GM19438 (cell line): ENCODE results near the gene PROZ.

ENCODE experiments used
- ATAC-seq: cut with Tn5 transposase; IDR thresholded peaks from one replicate; pipeline ENCODE4 v1.9.1; 2021; ENCODE audit warnings: low read depth; ENCODE audit not compliant: unreplicated experiment

The PROZ gene

GRCh38 chr13:113171250-113172125 lies 13.0 kb downstream of the PROZ start:
- ATAC-seq = no peak

- no peak for ATAC-seq
Observed at GRCh38 chr13:113172419-113172926, 14.0 kb downstream of the PROZ start.

GRCh38 chr13:113176280-113176679 lies 17.8 kb downstream of the PROZ start:
- no peak for ATAC-seq

GRCh38 chr13:113176822-113177221 lies 18.4 kb downstream of the PROZ start:
- no peak for ATAC-seq

GRCh38 chr13:113178070-113178895 lies 19.8 kb downstream of the PROZ start:
- ATAC-seq = no peak

GRCh38 chr13:113178896-113179167 lies 20.4 kb downstream of the PROZ start:
- ATAC-seq = no peak

- ATAC-seq = no peak
Observed at GRCh38 chr13:113179374-113180230, 21.2 kb downstream of the PROZ start.

- ATAC-seq = no peak
Observed at GRCh38 chr13:113182046-113182445, 23.6 kb downstream of the PROZ start.

GRCh38 chr13:113183450-113184129 lies 25.1 kb downstream of the PROZ start:
- no peak for ATAC-seq

GRCh38 chr13:113184568-113185440 lies 26.4 kb downstream of the PROZ start:
- no peak for ATAC-seq

- ATAC-seq = peak; percentile 96
Observed at GRCh38 chr13:113186061-113186900, 27.8 kb downstream of the PROZ start.

GRCh38 chr13:113187263-113187669 lies 28.8 kb downstream of the PROZ start:
- no peak for ATAC-seq

- ATAC-seq = no peak
Observed at GRCh38 chr13:113187883-113188665, 29.6 kb downstream of the PROZ start.

GRCh38 chr13:113190181-113190580 lies 31.7 kb downstream of the PROZ start:
- no peak for ATAC-seq

GRCh38 chr13:113192279-113192678 lies 33.8 kb downstream of the PROZ start:
- no peak for ATAC-seq

- no peak for ATAC-seq
Observed at GRCh38 chr13:113192902-113193301, 34.5 kb downstream of the PROZ start.

- no peak for ATAC-seq
Observed at GRCh38 chr13:113195360-113195759, 36.9 kb downstream of the PROZ start.
